Astrocyte of the cerebellum (primary cell): ENCODE data around the gene RMP24.

Experiments
- DNase-seq: peaks from one replicate; pipeline ENCODE4 v3.0.0-alpha.2; 2011; ENCODE audit warnings: low read depth
- H3K4me3 ChIP-seq: 2 replicates; pipeline ENCODE4 v1.5.1; 2011; ENCODE audit warnings: mild to moderate bottlenecking, low read depth, low read length, moderate library complexity
- in situ Hi-C: cut with HindIII; loops from 2 replicates; pipeline ENCODE4 v1.10.0; 2017; ENCODE audit warnings: low sequenced_read_pairs
- TF ChIP-seq, protein P1 (sequence below): IDR thresholded peaks from 2 replicates; pipeline ENCODE4 v1.5.1; 2012; ENCODE audit warnings: low read length, low read depth, moderate library complexity, mild to moderate bottlenecking; ENCODE audit errors: missing control alignments

Gene RMP24

DNA sequence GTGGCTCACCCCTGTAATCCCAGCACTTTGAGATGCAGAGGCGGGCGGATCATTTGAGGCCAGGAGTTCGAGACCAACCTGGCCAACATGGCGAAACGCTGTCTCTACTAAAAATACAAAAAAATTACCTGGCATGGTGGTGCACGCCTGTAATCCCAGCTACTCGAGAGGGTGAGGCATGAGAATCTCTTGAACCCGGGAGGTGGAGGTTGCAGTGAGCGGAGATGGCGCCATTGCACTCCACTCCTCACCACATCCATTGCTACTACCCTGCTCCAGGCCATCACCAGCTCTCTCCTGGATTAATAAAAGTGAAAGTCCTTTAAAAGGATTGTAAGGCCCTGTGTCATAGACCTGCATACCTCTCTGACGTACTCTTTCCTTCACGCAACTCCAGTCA lies 1.2 kb downstream of the RMP24 start:
- TF ChIP-seq, protein P1, sequence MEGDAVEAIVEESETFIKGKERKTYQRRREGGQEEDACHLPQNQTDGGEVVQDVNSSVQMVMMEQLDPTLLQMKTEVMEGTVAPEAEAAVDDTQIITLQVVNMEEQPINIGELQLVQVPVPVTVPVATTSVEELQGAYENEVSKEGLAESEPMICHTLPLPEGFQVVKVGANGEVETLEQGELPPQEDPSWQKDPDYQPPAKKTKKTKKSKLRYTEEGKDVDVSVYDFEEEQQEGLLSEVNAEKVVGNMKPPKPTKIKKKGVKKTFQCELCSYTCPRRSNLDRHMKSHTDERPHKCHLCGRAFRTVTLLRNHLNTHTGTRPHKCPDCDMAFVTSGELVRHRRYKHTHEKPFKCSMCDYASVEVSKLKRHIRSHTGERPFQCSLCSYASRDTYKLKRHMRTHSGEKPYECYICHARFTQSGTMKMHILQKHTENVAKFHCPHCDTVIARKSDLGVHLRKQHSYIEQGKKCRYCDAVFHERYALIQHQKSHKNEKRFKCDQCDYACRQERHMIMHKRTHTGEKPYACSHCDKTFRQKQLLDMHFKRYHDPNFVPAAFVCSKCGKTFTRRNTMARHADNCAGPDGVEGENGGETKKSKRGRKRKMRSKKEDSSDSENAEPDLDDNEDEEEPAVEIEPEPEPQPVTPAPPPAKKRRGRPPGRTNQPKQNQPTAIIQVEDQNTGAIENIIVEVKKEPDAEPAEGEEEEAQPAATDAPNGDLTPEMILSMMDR = no peak

DNA sequence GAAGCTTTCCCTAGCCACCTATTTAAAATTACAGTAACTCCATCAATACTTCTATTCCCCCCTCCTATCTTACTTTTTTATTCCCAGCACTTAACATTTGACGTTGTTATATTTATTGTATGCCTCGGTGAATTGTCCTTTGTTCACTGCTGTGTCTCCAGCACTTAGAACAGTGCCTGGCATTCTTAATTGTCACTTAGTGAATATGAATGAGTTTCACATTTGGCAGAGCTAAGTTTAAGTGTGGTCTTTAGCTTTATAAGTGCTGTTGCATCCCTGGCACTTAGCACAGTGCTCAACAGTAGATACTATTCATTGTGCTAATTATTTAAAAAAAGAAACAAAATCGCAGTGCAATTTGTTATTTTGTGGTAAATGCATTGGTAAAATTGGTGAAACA lies 1.7 kb downstream of the RMP24 start:
- TF ChIP-seq, protein P1 = no peak
- in situ Hi-C loops = no loop called here
- H3K4me3 ChIP-seq = no peak overlapping the region
- no peak for DNase-seq

More for the DNA sequence above, 1.2 kb downstream of the RMP24 start:
- in situ Hi-C loops = no loop called here
- no peak for DNase-seq
- H3K4me3 ChIP-seq = peak overlapping the region; percentile 99

DNA sequence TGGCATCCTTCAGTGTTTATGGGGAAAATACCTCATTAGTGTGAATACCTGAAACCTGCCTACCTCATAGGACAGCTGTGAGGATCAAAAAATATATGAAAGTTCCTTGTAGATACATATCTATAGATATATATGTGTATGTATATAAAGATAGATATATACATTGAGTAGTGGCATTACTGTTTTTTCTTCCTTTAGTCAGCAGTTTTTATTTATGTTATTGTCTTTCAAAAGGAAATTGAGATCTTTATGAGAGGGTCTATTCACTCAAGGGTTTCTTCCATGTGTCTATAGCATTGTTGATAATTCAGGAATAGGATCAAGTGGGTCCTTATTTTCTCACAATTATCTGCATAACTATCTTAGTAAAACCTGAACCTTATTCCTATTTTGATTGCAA lies 6.6 kb downstream of the RMP24 start:
- in situ Hi-C loops = no loop called here
- H3K4me3 ChIP-seq = no peak overlapping the region
- TF ChIP-seq, protein P1 = no peak
- DNase-seq = no peak

DNA sequence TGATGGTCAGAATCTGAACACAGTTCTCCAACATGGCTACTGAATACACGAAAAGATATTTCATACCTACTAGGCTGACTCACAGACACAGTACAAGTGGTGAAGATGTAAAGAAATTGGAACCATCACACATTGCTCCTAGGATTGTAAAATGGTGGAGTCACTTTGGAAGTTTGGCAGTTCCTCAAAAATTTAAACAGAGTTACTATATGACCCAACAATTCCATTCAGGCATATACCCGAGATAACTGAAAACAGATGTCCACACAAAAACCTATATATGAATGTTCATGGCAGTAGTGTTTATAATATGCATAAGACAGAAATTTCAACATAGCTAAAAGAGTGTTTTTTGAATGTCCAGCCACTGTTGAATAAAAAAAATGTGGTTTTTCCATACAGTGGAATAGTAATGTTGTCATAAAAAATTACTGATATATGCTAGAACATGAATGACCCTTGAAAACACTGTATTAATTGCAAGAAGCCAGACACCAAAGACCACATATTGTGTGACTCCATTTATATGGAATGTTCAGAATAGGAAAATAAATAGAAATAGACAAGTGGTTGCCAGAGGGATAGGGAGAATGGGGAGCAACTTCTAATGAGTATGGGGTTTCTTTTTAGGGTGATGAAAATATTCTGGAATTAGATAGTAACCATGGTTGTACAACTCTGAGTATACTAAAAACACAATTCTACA lies 10.1 kb downstream of the RMP24 start:
- in situ Hi-C loops = no loop called here
- TF ChIP-seq, protein P1 = no peak
- peak; percentile 23 for DNase-seq
- H3K4me3 ChIP-seq = no peak overlapping the region

DNA sequence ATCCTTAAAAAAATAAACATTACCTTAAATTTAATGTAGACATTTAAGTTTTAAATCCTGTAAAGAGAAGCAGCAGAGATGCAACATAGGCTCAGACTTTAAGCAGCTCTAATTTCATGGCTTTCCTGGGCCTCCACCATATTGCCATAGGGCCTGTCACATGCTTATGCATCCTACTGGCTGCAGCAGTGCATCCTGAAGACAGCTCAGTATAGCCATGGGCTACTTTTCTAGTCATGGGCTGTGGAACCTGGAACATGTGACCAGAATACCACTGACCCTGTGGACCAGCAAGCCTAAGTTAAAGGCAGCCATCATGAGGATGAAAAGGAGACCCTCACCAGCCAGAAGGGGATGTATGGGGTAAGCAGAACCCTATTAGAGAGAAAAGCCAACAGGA lies 10.7 kb downstream of the RMP24 start:
- DNase-seq = no peak
- H3K4me3 ChIP-seq = no peak overlapping the region
- TF ChIP-seq, protein P1 = no peak
- in situ Hi-C loops = no loop called here

DNA sequence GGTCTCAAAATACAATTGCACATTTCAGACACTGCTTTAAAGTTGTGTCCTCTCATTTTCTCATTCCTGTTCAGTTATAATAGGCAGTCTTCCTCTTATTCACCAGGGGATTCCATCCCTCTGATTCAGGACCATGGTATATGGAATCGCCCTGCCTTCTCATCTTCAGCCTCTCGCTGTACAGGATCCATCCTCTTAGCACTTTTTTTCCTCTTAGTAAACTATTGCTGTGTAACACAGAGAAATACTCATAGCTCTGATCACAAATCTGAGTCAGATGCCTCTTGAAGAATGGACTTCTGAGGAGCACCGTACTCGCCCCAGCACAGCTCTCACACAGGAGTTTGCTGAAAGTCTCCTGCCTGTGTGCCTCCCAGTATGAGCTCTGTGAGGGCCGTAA lies 11.3 kb downstream of the RMP24 start:
- no peak overlapping the region for H3K4me3 ChIP-seq
- no peak for DNase-seq
- in situ Hi-C loops = no loop called here
- TF ChIP-seq, protein P1 = no peak
